ENCODE measurements around the gene NDUFB8.

Gene NDUFB8

GRCh38 chr10:100535715-100536353, 6.2 kb upstream of the NDUFB8 start, which contains the start of gene HIF1AN:
TSS of gene HIF1AN (plus strand) at chr10:100535943. CDS start at chr10:100535959, 16 bp downstream.
- peak; percentile 97 for DNase-seq (ENCODE audit: low spot score)

- no peak for DNase-seq (ENCODE audit: low spot score)
Measured at GRCh38 chr10:100535338-100535714, 5.7 kb upstream of the NDUFB8 start.

GRCh38 chr10:100534726-100535125, 5.1 kb upstream of the NDUFB8 start:
- DNase-seq (ENCODE audit: low spot score) = no peak

GRCh38 chr10:100531761-100532160, 2.1 kb upstream of the NDUFB8 start:
- no peak for DNase-seq (ENCODE audit: low spot score)

- no peak for DNase-seq (ENCODE audit: low spot score)
Measured at GRCh38 chr10:100528921-100529474, 673 bp downstream of the NDUFB8 start.

- DNase-seq (ENCODE audit: low spot score) = no peak
Measured at GRCh38 chr10:100528123-100528886, 1.4 kb downstream of the NDUFB8 start.

- no peak for DNase-seq (ENCODE audit: low spot score)
Measured at GRCh38 chr10:100524638-100525037, 5.0 kb downstream of the NDUFB8 start.

- no peak for DNase-seq (ENCODE audit: low spot score)
Measured at GRCh38 chr10:100524206-100524605, 5.5 kb downstream of the NDUFB8 start.

GRCh38 chr10:100522945-100523344, 6.7 kb downstream of the NDUFB8 start:
- no peak for DNase-seq (ENCODE audit: low spot score)

GRCh38 chr10:100522107-100522801, 7.4 kb downstream of the NDUFB8 start:
- no peak for DNase-seq (ENCODE audit: low spot score)

- no peak for DNase-seq (ENCODE audit: low spot score)
Measured at GRCh38 chr10:100520811-100521210, 8.9 kb downstream of the NDUFB8 start.

- DNase-seq (ENCODE audit: low spot score) = peak; percentile 73
Measured at GRCh38 chr10:100519311-100520051, 10.2 kb downstream of the NDUFB8 start, which contains the start of gene SEC31B. TSS of gene SEC31B (minus strand) at chr10:100519861. CDS start at chr10:100516952, 2,909 bp downstream.

GRCh38 chr10:100518761-100519241, 10.9 kb downstream of the NDUFB8 start:
- DNase-seq (ENCODE audit: low spot score) = peak; percentile 76

GRCh38 chr10:100516847-100517246, 12.8 kb downstream of the NDUFB8 start:
- DNase-seq (ENCODE audit: low spot score) = no peak

- no peak for DNase-seq (ENCODE audit: low spot score)
Measured at GRCh38 chr10:100515612-100516011, 14.1 kb downstream of the NDUFB8 start.

GRCh38 chr10:100510533-100511308, 18.9 kb downstream of the NDUFB8 start:
- no peak for DNase-seq (ENCODE audit: low spot score)

GRCh38 chr10:100509241-100509840, 20.3 kb downstream of the NDUFB8 start:
- no peak for DNase-seq (ENCODE audit: low spot score)

GRCh38 chr10:100508691-100509150, 20.9 kb downstream of the NDUFB8 start:
- DNase-seq (ENCODE audit: low spot score) = no peak

GRCh38 chr10:100508266-100508665, 21.4 kb downstream of the NDUFB8 start:
- no peak for DNase-seq (ENCODE audit: low spot score)

- DNase-seq (ENCODE audit: low spot score) = no peak
Measured at GRCh38 chr10:100507357-100507732, 22.3 kb downstream of the NDUFB8 start.
